Mucosa of gallbladder (tissue), 1 donor: ENCODE data around the gene CIART. TPM values are rescaled to one million over a fixed set of nuclear protein-coding genes. Genes with fewer than 3 reads are reported as not detected.
"Not testable (repeated sequence)": the region's sequence is repeated elsewhere in the genome, so short reads cannot be mapped to it uniquely, and the experiment has no call there.

Experiments used
- DNase-seq: peaks from one replicate; pipeline ENCODE4 v3.0.0-alpha.2; 2020; ENCODE audit warnings: low spot score
- total RNA-seq: library from RNA; stranded (reverse); gene quantifications from one replicate; pipeline ENCODE4 v1.2.1, GENCODE V29; 2021
- donor health status: DM: no; HTN: no; CAD: no.

CIART gene
- 7.7 TPM for total RNA-seq

- DNase-seq, result peak; percentile 96
Measured at GRCh38 chr1:150281758-150282557, at the start of gene CIART. Gene CIART, plus strand, starts transcription at chr1:150282554. Its CDS starts 714 bp downstream, at chr1:150283268.

- DNase-seq, result not testable (repeated sequence)
Measured at GRCh38 chr1:150232921-150233320, 49.4 kb upstream of the CIART start.

- DNase-seq, result no peak
Measured at GRCh38 chr1:150233359-150234308, 48.7 kb upstream of the CIART start.

- no peak for DNase-seq
Measured at GRCh38 chr1:150234309-150234565, 48.1 kb upstream of the CIART start.

GRCh38 chr1:150234566-150235293 lies 47.6 kb upstream of the CIART start:
- DNase-seq, result peak; percentile 69

GRCh38 chr1:150235294-150235851 lies 47.0 kb upstream of the CIART start:
- no peak for DNase-seq

GRCh38 chr1:150235852-150236613 lies 46.3 kb upstream of the CIART start, which contains the start of gene ANP32E:
Gene ANP32E, minus strand, starts transcription at chr1:150236112. Its CDS starts 326 bp downstream, at chr1:150235786.
- DNase-seq, result peak; percentile 97

GRCh38 chr1:150236614-150237100 lies 45.7 kb upstream of the CIART start:
- DNase-seq, result no peak

- not testable (repeated sequence) for DNase-seq
Measured at GRCh38 chr1:150237176-150237575, 45.2 kb upstream of the CIART start.

GRCh38 chr1:150237746-150238145 lies 44.6 kb upstream of the CIART start:
- DNase-seq, result no peak

- no peak for DNase-seq
Measured at GRCh38 chr1:150243003-150243402, 39.4 kb upstream of the CIART start.

GRCh38 chr1:150249936-150250335 lies 32.4 kb upstream of the CIART start:
- no peak for DNase-seq

- DNase-seq, result no peak
Measured at GRCh38 chr1:150256198-150256553, 26.2 kb upstream of the CIART start.

- no peak for DNase-seq
Measured at GRCh38 chr1:150256554-150257341, 25.6 kb upstream of the CIART start.

- DNase-seq, result no peak
Measured at GRCh38 chr1:150257624-150258585, 24.4 kb upstream of the CIART start, which contains the start of gene CA14. Gene CA14, plus strand, starts transcription at chr1:150257774. Its CDS starts 355 bp downstream, at chr1:150258129.

GRCh38 chr1:150259217-150259616 lies 23.1 kb upstream of the CIART start:
- DNase-seq, result no peak

- DNase-seq, result peak; percentile 59
Measured at GRCh38 chr1:150259758-150260669, 22.3 kb upstream of the CIART start.

GRCh38 chr1:150261367-150261766 lies 21.0 kb upstream of the CIART start:
- DNase-seq, result no peak
